Measurements from ENCODE around the gene ITGA6.

DNA sequence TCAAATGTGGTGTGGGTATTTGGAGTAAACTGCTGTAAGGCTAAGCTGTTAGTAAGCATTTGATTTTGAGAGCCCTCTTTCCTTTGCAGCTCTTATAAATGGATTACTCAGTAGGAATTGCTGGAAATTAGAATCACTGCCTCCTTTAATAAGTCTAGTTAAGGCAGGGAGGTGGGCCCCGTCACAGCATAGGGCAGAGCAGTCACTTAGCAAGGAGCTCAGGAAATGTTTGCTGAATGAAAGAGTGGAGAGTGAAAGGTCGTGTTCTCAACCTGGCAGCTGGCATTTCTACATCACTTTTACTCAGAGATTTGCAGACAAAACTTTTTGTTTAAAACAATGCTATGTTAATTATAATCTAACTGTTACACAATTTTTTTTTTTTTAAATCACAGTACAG is 25.5 kb downstream of the ITGA6 start:
- TF ChIP-seq, protein P1, sequence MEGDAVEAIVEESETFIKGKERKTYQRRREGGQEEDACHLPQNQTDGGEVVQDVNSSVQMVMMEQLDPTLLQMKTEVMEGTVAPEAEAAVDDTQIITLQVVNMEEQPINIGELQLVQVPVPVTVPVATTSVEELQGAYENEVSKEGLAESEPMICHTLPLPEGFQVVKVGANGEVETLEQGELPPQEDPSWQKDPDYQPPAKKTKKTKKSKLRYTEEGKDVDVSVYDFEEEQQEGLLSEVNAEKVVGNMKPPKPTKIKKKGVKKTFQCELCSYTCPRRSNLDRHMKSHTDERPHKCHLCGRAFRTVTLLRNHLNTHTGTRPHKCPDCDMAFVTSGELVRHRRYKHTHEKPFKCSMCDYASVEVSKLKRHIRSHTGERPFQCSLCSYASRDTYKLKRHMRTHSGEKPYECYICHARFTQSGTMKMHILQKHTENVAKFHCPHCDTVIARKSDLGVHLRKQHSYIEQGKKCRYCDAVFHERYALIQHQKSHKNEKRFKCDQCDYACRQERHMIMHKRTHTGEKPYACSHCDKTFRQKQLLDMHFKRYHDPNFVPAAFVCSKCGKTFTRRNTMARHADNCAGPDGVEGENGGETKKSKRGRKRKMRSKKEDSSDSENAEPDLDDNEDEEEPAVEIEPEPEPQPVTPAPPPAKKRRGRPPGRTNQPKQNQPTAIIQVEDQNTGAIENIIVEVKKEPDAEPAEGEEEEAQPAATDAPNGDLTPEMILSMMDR (IDR thresholded peaks at IDR 0.05; ENCODE audit: poor library complexity, severe bottlenecking): no peak
- TF ChIP-seq POLR2AphosphoS5 (IDR thresholded peaks at IDR 0.05): no peak
- TF ChIP-seq, protein P2, sequence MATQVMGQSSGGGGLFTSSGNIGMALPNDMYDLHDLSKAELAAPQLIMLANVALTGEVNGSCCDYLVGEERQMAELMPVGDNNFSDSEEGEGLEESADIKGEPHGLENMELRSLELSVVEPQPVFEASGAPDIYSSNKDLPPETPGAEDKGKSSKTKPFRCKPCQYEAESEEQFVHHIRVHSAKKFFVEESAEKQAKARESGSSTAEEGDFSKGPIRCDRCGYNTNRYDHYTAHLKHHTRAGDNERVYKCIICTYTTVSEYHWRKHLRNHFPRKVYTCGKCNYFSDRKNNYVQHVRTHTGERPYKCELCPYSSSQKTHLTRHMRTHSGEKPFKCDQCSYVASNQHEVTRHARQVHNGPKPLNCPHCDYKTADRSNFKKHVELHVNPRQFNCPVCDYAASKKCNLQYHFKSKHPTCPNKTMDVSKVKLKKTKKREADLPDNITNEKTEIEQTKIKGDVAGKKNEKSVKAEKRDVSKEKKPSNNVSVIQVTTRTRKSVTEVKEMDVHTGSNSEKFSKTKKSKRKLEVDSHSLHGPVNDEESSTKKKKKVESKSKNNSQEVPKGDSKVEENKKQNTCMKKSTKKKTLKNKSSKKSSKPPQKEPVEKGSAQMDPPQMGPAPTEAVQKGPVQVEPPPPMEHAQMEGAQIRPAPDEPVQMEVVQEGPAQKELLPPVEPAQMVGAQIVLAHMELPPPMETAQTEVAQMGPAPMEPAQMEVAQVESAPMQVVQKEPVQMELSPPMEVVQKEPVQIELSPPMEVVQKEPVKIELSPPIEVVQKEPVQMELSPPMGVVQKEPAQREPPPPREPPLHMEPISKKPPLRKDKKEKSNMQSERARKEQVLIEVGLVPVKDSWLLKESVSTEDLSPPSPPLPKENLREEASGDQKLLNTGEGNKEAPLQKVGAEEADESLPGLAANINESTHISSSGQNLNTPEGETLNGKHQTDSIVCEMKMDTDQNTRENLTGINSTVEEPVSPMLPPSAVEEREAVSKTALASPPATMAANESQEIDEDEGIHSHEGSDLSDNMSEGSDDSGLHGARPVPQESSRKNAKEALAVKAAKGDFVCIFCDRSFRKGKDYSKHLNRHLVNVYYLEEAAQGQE (IDR thresholded peaks at IDR 0.05; ENCODE audit: borderline replicate concordance): no peak

Data from neural cell (in vitro differentiated cells).